IMR-90 (cell line): ENCODE measurements around the gene IL18R1. TPM values are rescaled to one million over a fixed set of nuclear protein-coding genes. Genes with fewer than 3 reads are reported as not detected.

Source experiments
- ATAC-seq: fragments of 200-7000 bp; cut with Tn5 transposase; 2 replicates; pipeline ENCODE4 v1.9.1; 2020; ENCODE audit warnings: low read depth, mild to moderate bottlenecking, moderate library complexity
- BruUV-seq: library from RNA; stranded (reverse); fragments of 400-500 nt; replicated peaks from 2 replicates; lab custom pipeline; 2021; lab: Mats Ljungman, UMichigan
- CTCF ChIA-PET: fragments of 300-600 bp; formaldehyde crosslinking; extraction: SDS; loops from one replicate; lab custom pipeline; 2021; ENCODE audit warnings: antibody characterized with exemption; lab: Yijun Ruan, JAX
- POLR2A ChIA-PET: fragments of 300-600 bp; sonication (Branson Sonifier 250); formaldehyde crosslinking; loops from one replicate; lab custom pipeline; 2022; ENCODE audit warnings: antibody characterized with exemption; ENCODE audit not compliant: unreplicated experiment; lab: Charles Lee
- DNase-seq: peaks from one replicate; pipeline ENCODE4 v3.0.0; 2013
- H2AFZ ChIP-seq: replicated peaks from 2 replicates; pipeline ENCODE3; 2013; ENCODE audit warnings: low read length, mild to moderate bottlenecking; ENCODE audit not compliant: poor library complexity
- H2AK5ac ChIP-seq: 2 replicates; pipeline ENCODE4 v1.6.1; 2013; ENCODE audit warnings: low read depth, low read length, inconsistent platforms
- H2AK9ac ChIP-seq: replicated peaks from 2 replicates; pipeline ENCODE3; 2013; ENCODE audit warnings: mild to moderate bottlenecking, low read depth, low read length, moderate library complexity; ENCODE audit not compliant: poor library complexity
- H2BK120ac ChIP-seq: 2 replicates; pipeline ENCODE4 v1.6.1; 2013; ENCODE audit warnings: low read depth, low read length, inconsistent platforms
- H2BK15ac ChIP-seq: 3 replicates; pipeline ENCODE4 v1.6.1; 2013; ENCODE audit warnings: low read depth, low read length, inconsistent platforms
- H2BK20ac ChIP-seq: 2 replicates; pipeline ENCODE4 v1.6.1; 2013; ENCODE audit warnings: low read depth, mild to moderate bottlenecking, inconsistent platforms, low read length, moderate library complexity
- H2BK5ac ChIP-seq: 2 replicates; pipeline ENCODE4 v1.6.1; 2013; ENCODE audit warnings: mild to moderate bottlenecking, low read depth, low read length, inconsistent platforms; ENCODE audit not compliant: poor library complexity, severe bottlenecking
- H3K14ac ChIP-seq: replicated peaks from 2 replicates; pipeline ENCODE4 v1.6.1; 2013; ENCODE audit warnings: low read depth, low read length, inconsistent platforms
- H3K18ac ChIP-seq: 2 replicates; pipeline ENCODE4 v1.6.1; 2013; ENCODE audit warnings: low read depth, low read length, control low read depth
- H3K23ac ChIP-seq: 2 replicates; pipeline ENCODE4 v1.6.1; 2013; ENCODE audit warnings: low read depth, low read length, inconsistent platforms
- H3K27ac ChIP-seq: 2 replicates; pipeline ENCODE4 v1.5.1; 2013; ENCODE audit warnings: mild to moderate bottlenecking, control low read depth, low read length; ENCODE audit not compliant: insufficient read depth
- H3K27me3 ChIP-seq: 2 replicates; pipeline ENCODE4 v1.6.1; 2013; ENCODE audit warnings: low read length; ENCODE audit not compliant: control insufficient read depth, insufficient read depth
- H3K36me3 ChIP-seq: 2 replicates; pipeline ENCODE4 v1.6.1; 2013; ENCODE audit warnings: low read length, mixed read lengths; ENCODE audit not compliant: control insufficient read depth, insufficient read depth
- H3K4ac ChIP-seq: 2 replicates; pipeline ENCODE4 v1.6.1; 2013; ENCODE audit warnings: low read depth, low read length, inconsistent platforms
- H3K4me1 ChIP-seq: 2 replicates; pipeline ENCODE4 v1.6.1; 2013; ENCODE audit warnings: low read length, mixed read lengths; ENCODE audit not compliant: control insufficient read depth, insufficient read depth
- H3K4me2 ChIP-seq: 2 replicates; pipeline ENCODE4 v1.6.1; 2013; ENCODE audit warnings: low read depth, mild to moderate bottlenecking, control low read depth, low read length, moderate library complexity
- H3K4me3 ChIP-seq: 2 replicates; pipeline ENCODE4 v1.5.1; 2013; ENCODE audit warnings: low read depth, mild to moderate bottlenecking, control low read depth, low read length, moderate library complexity; ENCODE audit not compliant: insufficient read depth
- H3K56ac ChIP-seq: 2 replicates; pipeline ENCODE4 v1.6.1; 2013; ENCODE audit warnings: low read length, inconsistent platforms; ENCODE audit not compliant: insufficient read depth; ENCODE audit errors: extremely low read depth
- H3K79me1 ChIP-seq, 2 experiments: 2 replicates each; pipeline ENCODE4 v1.6.1; 2013; ENCODE audit warnings: low read length in 2 of 2, inconsistent platforms in 1 of 2, low read depth in 1 of 2
- H3K9ac ChIP-seq: 2 replicates; pipeline ENCODE4 v1.6.1; 2013; ENCODE audit warnings: low read depth, low read length, control low read depth
- H3K9me1 ChIP-seq: 2 replicates; pipeline ENCODE4 v1.6.1; 2013; ENCODE audit warnings: low read length, inconsistent platforms; ENCODE audit not compliant: insufficient read depth
- H3K9me3 ChIP-seq: 2 replicates; pipeline ENCODE4 v1.6.1; 2013; ENCODE audit warnings: low read length; ENCODE audit not compliant: control insufficient read depth, insufficient read depth
- H4K20me1 ChIP-seq: 2 replicates; pipeline ENCODE4 v1.6.1; 2013; ENCODE audit warnings: low read length, inconsistent platforms; ENCODE audit not compliant: insufficient read depth
- H4K5ac ChIP-seq: 2 replicates; pipeline ENCODE4 v1.6.1; 2013; ENCODE audit warnings: mild to moderate bottlenecking, low read depth, low read length, control low read depth
- H4K8ac ChIP-seq, 2 experiments: 2 replicates each; pipeline ENCODE4 v1.6.1; 2013; ENCODE audit warnings: low read depth in 2 of 2, low read length in 2 of 2, control low read depth in 1 of 2, inconsistent platforms in 1 of 2
- H4K91ac ChIP-seq: 2 replicates; pipeline ENCODE4 v1.6.1; 2013; ENCODE audit warnings: low read depth, low read length, inconsistent platforms; ENCODE audit not compliant: insufficient read depth
- CHD1 ChIP-seq: IDR thresholded peaks from 2 replicates; pipeline ENCODE4 v1.6.1; 2012; ENCODE audit warnings: low read depth, low read length, improper control_type of control experiment
- ELK1 ChIP-seq: fragments of 150-350 bp; IDR thresholded peaks from 2 replicates; pipeline ENCODE4 v1.6.1; 2016; ENCODE audit warnings: low read depth, mild to moderate bottlenecking, low read length, moderate library complexity, borderline replicate concordance
- MAFK ChIP-seq: IDR thresholded peaks from 2 replicates; pipeline ENCODE4 v1.6.1; 2012; ENCODE audit warnings: low read depth, low read length, improper control_type of control experiment
- MAZ ChIP-seq: IDR thresholded peaks from 2 replicates; pipeline ENCODE4 v1.6.1; 2012; ENCODE audit warnings: low read depth, mild to moderate bottlenecking, low read length, improper control_type of control experiment, moderate library complexity, borderline replicate concordance
- MXI1 ChIP-seq: IDR thresholded peaks from 2 replicates; pipeline ENCODE4 v1.6.1; 2012; ENCODE audit warnings: low read depth, mild to moderate bottlenecking, low read length, moderate library complexity, borderline replicate concordance
- USF2 ChIP-seq: fragments of 150-350 bp; IDR thresholded peaks from 2 replicates; pipeline ENCODE4 v1.6.1; 2017; ENCODE audit warnings: mild to moderate bottlenecking, antibody characterized with exemption, low read length, low read depth
- WGBS, 2 experiments: methylation state at CpG; one replicate each; pipeline versions ENCODE4 v1.1.5 to v1.1.7; 2013; ENCODE audit warnings: missing lambda C conversion rate in 2 of 2; ENCODE audit not compliant: insufficient read length in 1 of 2; ENCODE audit errors: extremely low coverage in 2 of 2; 5-methylcytosine and 5-hydroxymethylcytosine counted together
- dilution Hi-C: fragments of 300-500 bp; cut with HindIII; formaldehyde crosslinking; loops from one replicate; pipeline ENCODE4 v1.14.3; 2018; ENCODE audit warnings: low sequenced_read_pairs; ENCODE audit not compliant: unreplicated experiment
- in situ Hi-C: fragments of 300-500 bp; cut with MboI; formaldehyde crosslinking; loops from 3 replicates; pipeline ENCODE4 v1.14.3; 2019; ENCODE audit warnings: low sequenced_read_pairs, inconsistent platforms, mixed read lengths
- intact Hi-C: fragments of 100-400 bp; cut with micrococcal nuclease; formaldehyde crosslinking; loops from 2 replicates; pipeline ENCODE4 v1.10.0; 2022
- polyA plus RNA-seq, 3 experiments: library from polyadenylated mRNA; depleted of rRNA; stranded (reverse); fragments of >200 nt; gene quantifications; 2 replicates each; pipeline ENCODE4 v1.2.3, GENCODE V29; 2012; ENCODE audit warnings: low replicate concordance in 1 of 3
- total RNA-seq: library from RNA; depleted of rRNA; stranded (reverse); fragments of >200 nt; gene quantifications from 2 replicates; pipeline ENCODE4 v1.2.3, GENCODE V29; 2012

Gene IL18R1
- total and polyA plus RNA-seq, 2 of the 4 experiments (the other 2 are of a cell fraction): 0.18 to 0.24 TPM

- POLR2A ChIA-PET: no interaction called here
- no peak overlapping the region for H2BK15ac ChIP-seq
- no peak overlapping the region for H3K56ac ChIP-seq
- H2BK20ac ChIP-seq: no peak overlapping the region
- no peak overlapping the region for H3K23ac ChIP-seq
- CTCF ChIA-PET: no interaction called here
- no TSS peak for BruUV-seq
- no peak overlapping the region for H4K8ac ChIP-seq
- H3K36me3 ChIP-seq: no peaks in the 10 kb centered on the region
- no peak overlapping the region for H2AK9ac ChIP-seq
- no peak overlapping the region for H3K4ac ChIP-seq
- no CpG with 5 or more reads among the region's 2 CpGs for WGBS, 2 experiments
- H3K14ac ChIP-seq: no peak overlapping the region
- TF ChIP-seq CHD1 (no peak), MXI1 (no peak), MAFK (no peak), MAZ (no peak), ELK1 (no peak), USF2 (no peak)
- no peak overlapping the region for H3K4me2 ChIP-seq
- no peak overlapping the region for H3K9ac ChIP-seq
- no peak overlapping the region for H2AFZ ChIP-seq
- H4K5ac ChIP-seq: no peak overlapping the region
- no peak overlapping the region for H3K4me3 ChIP-seq
- intact Hi-C loops: no loop called here
- no peak overlapping the region for H2BK120ac ChIP-seq
- no peaks in the 10 kb centered on the region for H3K9me3 ChIP-seq
- in situ Hi-C loops: no loop called here
- H3K27ac ChIP-seq: no peak overlapping the region
- no peaks in the 10 kb centered on the region for H3K9me1 ChIP-seq
- H2AK5ac ChIP-seq: no peak overlapping the region
- H3K27me3 ChIP-seq: peaks cover 24% of the 10 kb centered on the region
- dilution Hi-C loops: no loop called here
- no peaks in the 10 kb centered on the region for H3K4me1 ChIP-seq
- no peak overlapping the region for H2BK5ac ChIP-seq
- no peaks in the 10 kb centered on the region for H4K20me1 ChIP-seq
- ATAC-seq: no peak
- DNase-seq: no peak
- no peak overlapping the region for H4K91ac ChIP-seq
- H3K79me1 ChIP-seq: no peaks in the 10 kb centered on the region
- no peak overlapping the region for H3K18ac ChIP-seq
These were observed 67.8 kb downstream of the IL18R1 start for GRCh38 chr2:102423368-102423767.
